GM12864 (cell line): ENCODE results near the gene LSAMP.

Experiments
- DNase-seq: peaks from one replicate; pipeline ENCODE4 v3.0.0-alpha.2; 2011; ENCODE audit warnings: low read depth
- H3K4me3 ChIP-seq: 2 replicates; pipeline ENCODE4 v1.5.1; 2011; ENCODE audit warnings: mild to moderate bottlenecking, low read depth, low read length, control low read depth
- TF ChIP-seq, protein P1 (sequence below): IDR thresholded peaks from 2 replicates; pipeline ENCODE4 v1.5.1; 2011; ENCODE audit warnings: low read depth, mild to moderate bottlenecking, moderate library complexity, low read length, control low read depth, inconsistent platforms; ENCODE audit errors: missing control alignments

The LSAMP gene

DNA sequence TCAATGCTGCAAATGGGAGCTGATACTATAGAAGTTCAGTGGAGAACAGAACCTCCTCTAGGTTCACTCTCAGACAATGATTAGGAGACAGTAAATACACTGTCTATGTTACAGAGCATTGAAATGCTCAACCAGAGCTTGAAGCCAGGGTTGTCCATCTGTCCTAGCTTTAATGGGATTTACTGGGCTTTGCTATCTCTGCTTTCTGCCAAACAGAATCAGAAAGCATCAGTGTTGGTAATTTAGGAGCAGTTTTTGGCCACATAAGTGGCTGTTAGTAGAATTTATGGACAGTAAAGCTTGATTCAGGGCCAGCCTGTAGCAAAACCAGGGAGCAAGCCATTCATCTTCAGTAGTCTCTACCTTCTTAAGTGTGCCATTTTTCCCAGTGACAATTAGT, 396.3 kb downstream of the LSAMP start:
- TF ChIP-seq, protein P1, sequence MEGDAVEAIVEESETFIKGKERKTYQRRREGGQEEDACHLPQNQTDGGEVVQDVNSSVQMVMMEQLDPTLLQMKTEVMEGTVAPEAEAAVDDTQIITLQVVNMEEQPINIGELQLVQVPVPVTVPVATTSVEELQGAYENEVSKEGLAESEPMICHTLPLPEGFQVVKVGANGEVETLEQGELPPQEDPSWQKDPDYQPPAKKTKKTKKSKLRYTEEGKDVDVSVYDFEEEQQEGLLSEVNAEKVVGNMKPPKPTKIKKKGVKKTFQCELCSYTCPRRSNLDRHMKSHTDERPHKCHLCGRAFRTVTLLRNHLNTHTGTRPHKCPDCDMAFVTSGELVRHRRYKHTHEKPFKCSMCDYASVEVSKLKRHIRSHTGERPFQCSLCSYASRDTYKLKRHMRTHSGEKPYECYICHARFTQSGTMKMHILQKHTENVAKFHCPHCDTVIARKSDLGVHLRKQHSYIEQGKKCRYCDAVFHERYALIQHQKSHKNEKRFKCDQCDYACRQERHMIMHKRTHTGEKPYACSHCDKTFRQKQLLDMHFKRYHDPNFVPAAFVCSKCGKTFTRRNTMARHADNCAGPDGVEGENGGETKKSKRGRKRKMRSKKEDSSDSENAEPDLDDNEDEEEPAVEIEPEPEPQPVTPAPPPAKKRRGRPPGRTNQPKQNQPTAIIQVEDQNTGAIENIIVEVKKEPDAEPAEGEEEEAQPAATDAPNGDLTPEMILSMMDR, result no peak
- H3K4me3 ChIP-seq, result no peak overlapping the region
- DNase-seq, result no peak

GRCh38 chr3:116046350-116046749, 398.9 kb downstream of the LSAMP start:
- H3K4me3 ChIP-seq, result no peak overlapping the region
- no peak for DNase-seq

DNA sequence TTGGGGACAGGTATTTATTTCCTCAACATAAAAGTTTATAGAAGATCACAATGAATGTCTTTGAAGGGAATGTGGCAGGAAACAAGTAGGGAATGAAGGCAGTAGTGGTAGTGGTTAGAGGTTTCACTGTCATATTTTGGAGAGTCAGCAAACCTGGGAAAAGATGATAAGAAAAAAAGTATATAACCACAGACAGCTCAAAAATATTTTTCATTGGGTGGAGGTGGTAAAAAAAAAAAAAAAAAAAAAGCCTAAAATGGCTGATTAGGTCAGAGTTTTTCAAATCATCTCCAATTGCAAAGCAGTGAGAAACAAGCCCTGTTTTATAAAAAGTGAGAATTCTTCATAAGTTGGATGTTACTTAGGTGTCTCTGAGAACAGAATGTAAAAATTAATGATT, 400.0 kb downstream of the LSAMP start:
- no peak overlapping the region for H3K4me3 ChIP-seq
- TF ChIP-seq, protein P1, result no peak

More at GRCh38 chr3:116046350-116046749, 398.9 kb downstream of the LSAMP start:
- TF ChIP-seq, protein P1, result no peak

DNA sequence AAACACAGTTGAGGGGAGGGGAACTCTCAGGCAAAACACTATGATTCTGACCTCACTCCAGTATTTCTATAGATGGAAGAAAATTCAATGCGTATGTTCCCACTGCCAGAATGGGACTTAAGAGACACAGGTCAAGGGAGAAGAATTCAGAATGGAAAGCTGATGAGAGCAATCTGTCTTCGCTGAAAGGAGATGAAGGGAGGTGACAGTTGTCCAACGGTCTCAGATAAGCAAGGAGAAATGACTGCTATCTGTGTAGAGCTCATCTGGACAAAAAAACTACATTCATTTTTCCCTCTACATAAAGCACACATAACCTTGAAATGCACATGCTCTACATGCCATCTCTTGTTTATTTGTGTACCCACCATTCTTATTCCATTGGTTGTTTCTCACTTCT, 405.1 kb downstream of the LSAMP start:
- no peak overlapping the region for H3K4me3 ChIP-seq
- TF ChIP-seq, protein P1, result no peak
- no peak for DNase-seq

More for the DNA sequence above, 400.0 kb downstream of the LSAMP start:
- DNase-seq, result no peak

- DNase-seq, result no peak
- TF ChIP-seq, protein P1, result no peak
- no peak overlapping the region for H3K4me3 ChIP-seq
These were observed 405.7 kb downstream of the LSAMP start for GRCh38 chr3:116039651-116039985.

GRCh38 chr3:116038968-116039650, 406.2 kb downstream of the LSAMP start:
- H3K4me3 ChIP-seq, result no peak overlapping the region
- DNase-seq, result no peak
- TF ChIP-seq, protein P1, result no peak
